OCI-LY1 (cell line): ENCODE results near the gene USH2A.

ENCODE experiments used
- H2AFZ ChIP-seq: fragments of 200-600 bp; sonication (generic), shearing (Covaris generic); 2 replicates; pipeline ENCODE4 v1.6.0; 2014; ENCODE audit warnings: antibody characterized with exemption, mild to moderate bottlenecking, low read length
- H3F3A ChIP-seq: fragments of 200-600 bp; sonication (generic), shearing (Covaris generic); 2 replicates; pipeline ENCODE4 v1.6.0; 2014; ENCODE audit warnings: mild to moderate bottlenecking, antibody characterized with exemption, low read length, moderate library complexity; ENCODE audit not compliant: insufficient read depth
- H3K27ac ChIP-seq: fragments of 200-600 bp; sonication (generic); 2 replicates; pipeline ENCODE4 v1.5.1; 2014; ENCODE audit warnings: low read length, mixed run types, mild to moderate bottlenecking, low read depth; ENCODE audit not compliant: poor library complexity, severe bottlenecking
- H3K27me3 ChIP-seq: fragments of 200-600 bp; sonication (generic); 2 replicates; pipeline ENCODE4 v1.6.0; 2014; ENCODE audit warnings: antibody characterized with exemption, mild to moderate bottlenecking, low read length, moderate library complexity; ENCODE audit not compliant: insufficient read depth
- H3K36me3 ChIP-seq: fragments of 200-600 bp; sonication (generic); 2 replicates; pipeline ENCODE4 v1.6.1; 2014; ENCODE audit warnings: mild to moderate bottlenecking, antibody characterized with exemption, low read length, moderate library complexity, mixed read lengths; ENCODE audit not compliant: insufficient read depth
- H3K4me1 ChIP-seq: fragments of 200-600 bp; sonication (generic); 2 replicates; pipeline ENCODE4 v1.5.1; 2014; ENCODE audit warnings: mild to moderate bottlenecking, low read length, moderate library complexity; ENCODE audit not compliant: insufficient read depth, severe bottlenecking
- H3K4me2 ChIP-seq: fragments of 200-600 bp; sonication (generic), shearing (Covaris generic); 2 replicates; pipeline ENCODE4 v1.6.1; 2014; ENCODE audit warnings: low read length
- H3K4me3 ChIP-seq: fragments of 200-600 bp; sonication (generic); 2 replicates; pipeline ENCODE4 v1.5.1; 2014; ENCODE audit warnings: low read length, low read depth, mild to moderate bottlenecking, mixed read lengths; ENCODE audit not compliant: poor library complexity, severe bottlenecking
- H3K79me2 ChIP-seq: fragments of 200-600 bp; shearing (Covaris generic); 2 replicates; pipeline ENCODE4 v1.6.1; 2016; ENCODE audit warnings: mixed run types, low read length, mixed read lengths; ENCODE audit not compliant: insufficient read depth
- H3K9ac ChIP-seq: fragments of 200-600 bp; sonication (generic), shearing (Covaris generic); 2 replicates; pipeline ENCODE4 v1.6.1; 2014; ENCODE audit warnings: mild to moderate bottlenecking, low read length, mixed read lengths
- H3K9me2 ChIP-seq: fragments of 200-600 bp; sonication (generic), shearing (Covaris generic); 2 replicates; pipeline ENCODE4 v1.6.1; 2014; ENCODE audit warnings: low read depth, mild to moderate bottlenecking, low read length, mixed read lengths
- H3K9me3 ChIP-seq: fragments of 200-600 bp; shearing (Covaris generic); 2 replicates; pipeline ENCODE4 v1.6.1; 2014; ENCODE audit warnings: low read length, mixed read lengths
- H4K20me1 ChIP-seq: fragments of 200-600 bp; sonication (generic), shearing (Covaris generic); 2 replicates; pipeline ENCODE4 v1.6.0; 2016; ENCODE audit warnings: mild to moderate bottlenecking, low read length; ENCODE audit not compliant: insufficient read depth
- CTCF ChIP-seq: fragments of 200-600 bp; sonication (generic), shearing (Covaris generic); IDR thresholded peaks from 2 replicates; pipeline ENCODE4 v1.5.1; 2017; ENCODE audit warnings: mild to moderate bottlenecking, antibody characterized with exemption, low read length, moderate library complexity, mixed read lengths
- EZH2 ChIP-seq: fragments of 200-600 bp; sonication (generic), shearing (Covaris generic); IDR thresholded peaks from 2 replicates; pipeline ENCODE4 v1.8.0; 2017; ENCODE audit warnings: borderline replicate concordance, mixed run types, mild to moderate bottlenecking, antibody characterized with exemption, low read length, moderate library complexity, mixed read lengths

The USH2A gene

DNA sequence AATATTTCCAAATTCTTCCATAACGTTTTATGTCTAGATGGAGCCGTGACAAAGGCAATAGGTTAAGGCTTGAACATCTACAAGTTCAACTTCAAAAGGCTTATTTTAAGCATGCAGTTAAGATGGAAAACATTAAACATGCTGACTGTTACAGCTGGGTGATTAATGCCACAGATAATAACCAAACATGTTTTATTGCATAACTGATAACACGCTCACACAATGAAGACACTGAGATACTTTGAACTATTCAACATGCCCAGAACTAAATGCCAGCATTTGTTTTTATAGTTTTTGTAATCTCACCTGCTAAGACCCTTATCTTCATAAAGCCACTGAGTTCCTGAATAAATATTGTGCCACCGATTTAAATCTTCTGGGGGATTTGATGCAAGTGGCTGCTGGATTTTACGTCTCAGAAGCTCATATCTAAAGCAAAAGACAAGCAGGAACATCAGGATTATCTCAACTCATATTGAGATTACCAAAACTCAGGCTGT lies 545.7 kb downstream of the USH2A start:
- Histone ChIP-seq H3K9me3 (no peaks in the 10 kb centered on the region), H2AFZ (no peak overlapping the region), H3K9me2 (no peaks in the 10 kb centered on the region), H3K4me1 (no peaks in the 10 kb centered on the region), H3K4me3 (no peak overlapping the region), H3K27ac (no peak overlapping the region), H4K20me1 (no peaks in the 10 kb centered on the region), H3F3A (no peaks in the 10 kb centered on the region), H3K36me3 (no peaks in the 10 kb centered on the region), H3K79me2 (no peaks in the 10 kb centered on the region), H3K27me3 (no peaks in the 10 kb centered on the region), H3K9ac (no peak overlapping the region), H3K4me2 (no peak overlapping the region)
- TF ChIP-seq CTCF = no peak
- no peak for TF ChIP-seq EZH2

DNA sequence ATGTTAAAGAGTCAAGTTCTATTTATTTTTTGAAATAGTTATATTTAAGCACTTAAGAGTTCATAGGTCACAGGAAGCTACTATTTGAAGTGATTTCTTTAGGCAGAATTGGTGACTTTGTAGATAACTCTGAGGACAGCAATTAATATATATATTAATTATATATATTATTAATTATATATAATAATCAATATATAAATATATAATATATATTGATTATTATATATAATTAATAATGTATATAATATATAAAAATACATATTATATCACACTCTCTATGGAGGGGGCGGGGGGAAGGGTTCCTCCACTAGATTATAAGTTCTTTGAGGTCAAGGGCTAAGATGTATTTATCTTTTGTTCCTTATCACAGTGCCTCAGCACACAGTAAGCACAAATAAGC lies 547.5 kb downstream of the USH2A start:
- Histone ChIP-seq H3F3A (no peaks in the 10 kb centered on the region), H3K36me3 (no peaks in the 10 kb centered on the region), H3K27ac (no peak overlapping the region), H4K20me1 (no peaks in the 10 kb centered on the region), H3K9me3 (no peaks in the 10 kb centered on the region), H3K4me1 (no peaks in the 10 kb centered on the region), H3K9me2 (no peaks in the 10 kb centered on the region), H3K4me2 (no peak overlapping the region), H3K4me3 (no peak overlapping the region), H2AFZ (no peak overlapping the region), H3K27me3 (no peaks in the 10 kb centered on the region), H3K9ac (no peak overlapping the region), H3K79me2 (no peaks in the 10 kb centered on the region)
- TF ChIP-seq EZH2 (no peak), CTCF (no peak)

- TF ChIP-seq CTCF (no peak), EZH2 (no peak)
- no peak overlapping the region for H3K4me2 ChIP-seq
- H3K27ac ChIP-seq = no peak overlapping the region
- H3K9me3 ChIP-seq = no peaks in the 10 kb centered on the region
- no peaks in the 10 kb centered on the region for H3K79me2 ChIP-seq
- H3K9me2 ChIP-seq = no peaks in the 10 kb centered on the region
- H3K4me3 ChIP-seq = no peak overlapping the region
- H3K4me1 ChIP-seq = no peaks in the 10 kb centered on the region
- no peak overlapping the region for H3K9ac ChIP-seq
- no peaks in the 10 kb centered on the region for H3K36me3 ChIP-seq
- H2AFZ ChIP-seq = no peak overlapping the region
- H4K20me1 ChIP-seq = no peaks in the 10 kb centered on the region
- no peaks in the 10 kb centered on the region for H3F3A ChIP-seq
- H3K27me3 ChIP-seq = no peaks in the 10 kb centered on the region
These were observed 548.0 kb downstream of the USH2A start for GRCh38 chr1:215875236-215875635.
